ENCODE data around the gene C6orf15.

DNA sequence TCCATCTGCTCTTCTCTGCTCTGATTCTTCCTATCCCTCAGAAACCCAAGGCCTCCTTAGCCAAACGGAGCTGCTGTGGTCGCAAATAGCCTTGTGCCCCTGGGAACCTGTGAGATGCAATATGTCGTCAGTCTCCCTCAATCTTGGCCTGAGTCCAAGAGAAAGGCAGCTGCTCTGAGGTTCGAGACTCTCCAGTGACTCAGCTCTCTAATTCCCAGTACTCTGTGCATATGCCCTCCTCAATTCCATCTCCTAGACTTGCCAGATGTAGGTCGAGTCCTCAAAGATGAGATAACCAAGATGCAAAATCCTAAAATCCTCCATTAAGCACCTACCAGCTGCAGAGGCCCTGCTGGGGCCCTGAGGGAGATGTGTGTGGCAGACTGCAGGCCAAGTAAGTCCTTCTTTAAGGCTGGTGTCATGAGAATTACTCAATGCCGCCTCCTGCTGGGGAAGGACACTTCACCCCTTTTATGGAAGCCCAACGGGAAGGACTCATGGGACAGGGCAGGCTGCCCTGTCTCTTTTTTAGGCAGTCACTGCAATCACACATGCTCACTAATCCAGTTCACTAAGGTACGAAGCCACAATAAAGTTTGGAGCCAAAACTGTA, 28.5 kb downstream of the C6orf15 start:
- TF ChIP-seq, protein P1, sequence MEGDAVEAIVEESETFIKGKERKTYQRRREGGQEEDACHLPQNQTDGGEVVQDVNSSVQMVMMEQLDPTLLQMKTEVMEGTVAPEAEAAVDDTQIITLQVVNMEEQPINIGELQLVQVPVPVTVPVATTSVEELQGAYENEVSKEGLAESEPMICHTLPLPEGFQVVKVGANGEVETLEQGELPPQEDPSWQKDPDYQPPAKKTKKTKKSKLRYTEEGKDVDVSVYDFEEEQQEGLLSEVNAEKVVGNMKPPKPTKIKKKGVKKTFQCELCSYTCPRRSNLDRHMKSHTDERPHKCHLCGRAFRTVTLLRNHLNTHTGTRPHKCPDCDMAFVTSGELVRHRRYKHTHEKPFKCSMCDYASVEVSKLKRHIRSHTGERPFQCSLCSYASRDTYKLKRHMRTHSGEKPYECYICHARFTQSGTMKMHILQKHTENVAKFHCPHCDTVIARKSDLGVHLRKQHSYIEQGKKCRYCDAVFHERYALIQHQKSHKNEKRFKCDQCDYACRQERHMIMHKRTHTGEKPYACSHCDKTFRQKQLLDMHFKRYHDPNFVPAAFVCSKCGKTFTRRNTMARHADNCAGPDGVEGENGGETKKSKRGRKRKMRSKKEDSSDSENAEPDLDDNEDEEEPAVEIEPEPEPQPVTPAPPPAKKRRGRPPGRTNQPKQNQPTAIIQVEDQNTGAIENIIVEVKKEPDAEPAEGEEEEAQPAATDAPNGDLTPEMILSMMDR (IDR thresholded peaks at IDR 0.05) = peak in 4 of 6 experiments; percentile 18 to 42 (median 33)
- no peak for TF ChIP-seq POLR2A (IDR thresholded peaks at IDR 0.05)
